GM23338 (cell line): ENCODE data around the gene SMG7. TPM values are rescaled to one million over a fixed set of nuclear protein-coding genes. Genes with fewer than 3 reads are reported as not detected.
A peak's percentile ranks its signal among the peaks of the same experiment; 100 is the strongest.

ENCODE experiments used
- ATAC-seq: fragments of 200-7000 bp; cut with Tn5 transposase; 3 replicates; pipeline ENCODE4 v1.9.1; 2020
- DNase-seq: peaks from one replicate; pipeline ENCODE4 v3.0.0-alpha.2; 2015; ENCODE audit warnings: low spot score
- H2AFZ ChIP-seq: fragments of 200-600 bp; sonication (generic); 2 replicates; pipeline ENCODE4 v1.8.0; 2016; ENCODE audit warnings: antibody characterized with exemption, mild to moderate bottlenecking, moderate library complexity
- H3F3A ChIP-seq: fragments of 200-600 bp; sonication (generic); replicated peaks from 2 replicates; pipeline ENCODE4 v1.8.0; 2017; ENCODE audit warnings: antibody characterized with exemption, mixed run types, low read depth
- H3K27ac ChIP-seq: fragments of 200-600 bp; sonication (generic); 2 replicates; pipeline ENCODE4 v1.6.1; 2016; ENCODE audit warnings: low read depth
- H3K27me3 ChIP-seq: fragments of 200-600 bp; sonication (generic); 2 replicates; pipeline ENCODE4 v1.8.0; 2016; ENCODE audit warnings: mild to moderate bottlenecking, mixed run types, moderate library complexity; ENCODE audit not compliant: insufficient read depth
- H3K36me3 ChIP-seq: fragments of 200-600 bp; sonication (generic); 2 replicates; pipeline ENCODE4 v1.8.0; 2016; ENCODE audit warnings: mild to moderate bottlenecking; ENCODE audit not compliant: insufficient read depth
- H3K4me1 ChIP-seq: fragments of 200-600 bp; sonication (generic); 2 replicates; pipeline ENCODE4 v1.8.0; 2016; ENCODE audit warnings: mild to moderate bottlenecking, moderate library complexity; ENCODE audit not compliant: insufficient read depth
- H3K4me2 ChIP-seq: fragments of 200-600 bp; sonication (generic); 2 replicates; pipeline ENCODE4 v1.7.1; 2017; ENCODE audit warnings: mixed run types
- H3K4me3 ChIP-seq: fragments of 200-600 bp; sonication (generic); 2 replicates; pipeline ENCODE4 v1.6.1; 2016; ENCODE audit warnings: mixed run types
- H3K79me2 ChIP-seq: fragments of 200-600 bp; sonication (generic); replicated peaks from 2 replicates; pipeline ENCODE4 v1.8.0; 2017; ENCODE audit warnings: mild to moderate bottlenecking; ENCODE audit not compliant: insufficient read depth
- H3K9me2 ChIP-seq: fragments of 200-600 bp; sonication (generic); 2 replicates; pipeline ENCODE4 v1.8.0; 2017; ENCODE audit not compliant: insufficient read depth
- H4K20me1 ChIP-seq: fragments of 200-600 bp; sonication (generic); replicated peaks from 2 replicates; pipeline ENCODE4 v1.8.0; 2017; ENCODE audit warnings: mild to moderate bottlenecking; ENCODE audit not compliant: insufficient read depth
- H3K27ac Mint-ChIP-seq: 2 replicates; pipeline ENCODE4 v1.8.0; 2020; ENCODE audit warnings: inconsistent platforms, mild to moderate bottlenecking, moderate library complexity, mixed read lengths
- H3K27me3 Mint-ChIP-seq: 3 replicates; pipeline ENCODE4 v1.8.0; 2022; ENCODE audit warnings: low read depth, mild to moderate bottlenecking, moderate library complexity, mixed read lengths, inconsistent platforms; ENCODE audit not compliant: insufficient read depth, poor library complexity
- H3K36me3 Mint-ChIP-seq: 3 replicates; pipeline ENCODE4 v1.8.0; 2021; ENCODE audit warnings: low read depth, mild to moderate bottlenecking, inconsistent platforms, moderate library complexity, mixed read lengths
- H3K4me1 Mint-ChIP-seq: 3 replicates; pipeline ENCODE4 v1.8.0; 2020; ENCODE audit warnings: mild to moderate bottlenecking, inconsistent platforms, mixed read lengths
- H3K4me3 Mint-ChIP-seq: 3 replicates; pipeline ENCODE4 v1.8.0; 2021; ENCODE audit warnings: moderate library complexity, mild to moderate bottlenecking, inconsistent platforms, mixed read lengths
- H3K9me3 Mint-ChIP-seq: 3 replicates; pipeline ENCODE4 v1.8.0; 2020; ENCODE audit warnings: moderate library complexity, mild to moderate bottlenecking, inconsistent platforms, mixed read lengths
- CREB1 ChIP-seq: fragments of 250-450 bp; sonication (Bioruptor Pico); IDR thresholded peaks from 2 replicates; pipeline ENCODE4 v1.5.0; 2020; ENCODE audit warnings: low read depth, mild to moderate bottlenecking, moderate library complexity
- EZH2 ChIP-seq: fragments of 200-600 bp; sonication (generic); IDR thresholded peaks from one replicate; pipeline ENCODE4 v1.8.0; 2017; ENCODE audit warnings: antibody characterized with exemption, mild to moderate bottlenecking, low read depth; ENCODE audit not compliant: unreplicated experiment
- EZH2phosphoT487 ChIP-seq: fragments of 200-600 bp; sonication (generic); IDR thresholded peaks from one replicate; pipeline ENCODE4 v1.8.1; 2018; ENCODE audit warnings: antibody characterized with exemption; ENCODE audit not compliant: unreplicated experiment
- JUNB ChIP-seq: IDR thresholded peaks from one replicate; pipeline ENCODE4 v1.6.1; 2016; ENCODE audit warnings: antibody characterized with exemption; ENCODE audit not compliant: unreplicated experiment
- NANOG ChIP-seq: IDR thresholded peaks from 2 replicates; pipeline ENCODE4 v1.6.1; 2016; ENCODE audit warnings: antibody characterized with exemption, borderline replicate concordance
- POLR2AphosphoS5 ChIP-seq: IDR thresholded peaks from 2 replicates; pipeline ENCODE4 v1.6.1; 2016; ENCODE audit warnings: antibody characterized with exemption, low read depth
- STAT1 ChIP-seq: IDR thresholded peaks from one replicate; pipeline ENCODE4 v1.6.1; 2016; ENCODE audit warnings: antibody characterized with exemption; ENCODE audit not compliant: unreplicated experiment
- ZNF114 ChIP-seq: fragments of 250-450 bp; sonication (Bioruptor Pico); IDR thresholded peaks from 2 replicates; pipeline ENCODE4 v1.5.0; 2020; ENCODE audit warnings: mild to moderate bottlenecking, moderate library complexity
- ZNF331 ChIP-seq: fragments of 250-450 bp; sonication (Bioruptor Pico); IDR thresholded peaks from 2 replicates; pipeline ENCODE4 v1.5.0; 2020; ENCODE audit warnings: low read depth, mild to moderate bottlenecking, moderate library complexity
- polyA plus RNA-seq: library from polyadenylated mRNA; unstranded; fragments of >200 nt; fragmentation: Nextera tagmentation; extraction: Ambion mirVana; gene quantifications from 2 replicates; pipeline ENCODE4 v1.2.1, GENCODE V29; 2016
- total RNA-seq: library from RNA; depleted of rRNA; stranded (reverse); fragments of >200 nt; shearing (Covaris generic); gene quantifications from 2 replicates; pipeline ENCODE4 v1.2.3, GENCODE V29; 2014
- TF ChIP-seq, protein P1 (sequence below): IDR thresholded peaks from 2 replicates; pipeline ENCODE4 v1.6.1; 2016; ENCODE audit warnings: antibody characterized with exemption
- TF ChIP-seq, protein P2 (sequence below): fragments of 250-450 bp; sonication (Bioruptor Pico); IDR thresholded peaks from 2 replicates; pipeline ENCODE4 v1.5.0; 2020; ENCODE audit warnings: mild to moderate bottlenecking, moderate library complexity
- TF ChIP-seq, protein P3 (sequence below), 2 experiments: fragments of 200-600 bp in 1 of 2; sonication (generic) in 1 of 2; conservative IDR thresholded peaks; 2 replicates each; pipeline versions ENCODE4 v1.5.1 to v1.6.1; 2016 to 2017; ENCODE audit warnings: antibody characterized with exemption in 2 of 2, low read depth in 2 of 2, mild to moderate bottlenecking in 2 of 2, moderate library complexity in 1 of 2
- TF ChIP-seq, protein P4 (sequence below): IDR thresholded peaks from one replicate; pipeline ENCODE4 v1.6.1; 2018; ENCODE audit warnings: antibody characterized with exemption; ENCODE audit not compliant: unreplicated experiment

SMG7 gene
- total and polyA plus RNA-seq, 2 experiments from 2014 or later, result 33.0 to 79.4 TPM

DNA sequence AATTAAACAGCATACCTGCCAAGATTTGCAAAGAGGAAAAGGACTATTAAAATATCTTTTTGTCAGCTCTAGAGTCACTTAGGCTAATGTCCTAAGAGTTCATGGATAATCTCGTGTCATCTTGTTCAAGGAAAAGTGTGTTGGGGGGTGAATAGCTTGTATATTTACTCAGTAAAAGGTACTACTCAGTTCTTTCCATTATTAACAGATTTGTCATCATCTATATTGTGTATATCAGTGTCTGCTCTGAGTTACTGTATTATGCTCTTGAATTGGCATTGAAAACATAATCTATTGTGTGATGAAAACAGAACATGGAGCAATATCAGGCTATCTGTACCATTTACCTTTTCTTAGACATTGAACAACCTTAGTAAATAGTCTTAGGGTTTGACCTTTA lies 41.9 kb downstream of the SMG7 start:
- 0 out of 2 replicates have a peak overlapping the region, but pooled peaks have one; percentile 9 for H3K4me2 ChIP-seq

More for the DNA sequence above, 41.9 kb downstream of the SMG7 start:
- peaks cover 40% of the 10 kb centered on the region for H3K79me2 ChIP-seq
- H3K27me3 Mint-ChIP-seq, result peaks cover 2% of the 10 kb centered on the region
- DNase-seq, result no peak
- H3K9me3 Mint-ChIP-seq, result no peaks in the 10 kb centered on the region
- peaks cover 14% of the 10 kb centered on the region for H3K4me1 Mint-ChIP-seq
- no peaks in the 10 kb centered on the region for H3K9me2 ChIP-seq
- no peak for TF ChIP-seq STAT1
- no peak for TF ChIP-seq NANOG
- TF ChIP-seq JUNB, result no peak
- no peak for TF ChIP-seq ZNF331
- TF ChIP-seq CREB1 (CRISPR knock-in tag), result no peak
- TF ChIP-seq, protein P1, sequence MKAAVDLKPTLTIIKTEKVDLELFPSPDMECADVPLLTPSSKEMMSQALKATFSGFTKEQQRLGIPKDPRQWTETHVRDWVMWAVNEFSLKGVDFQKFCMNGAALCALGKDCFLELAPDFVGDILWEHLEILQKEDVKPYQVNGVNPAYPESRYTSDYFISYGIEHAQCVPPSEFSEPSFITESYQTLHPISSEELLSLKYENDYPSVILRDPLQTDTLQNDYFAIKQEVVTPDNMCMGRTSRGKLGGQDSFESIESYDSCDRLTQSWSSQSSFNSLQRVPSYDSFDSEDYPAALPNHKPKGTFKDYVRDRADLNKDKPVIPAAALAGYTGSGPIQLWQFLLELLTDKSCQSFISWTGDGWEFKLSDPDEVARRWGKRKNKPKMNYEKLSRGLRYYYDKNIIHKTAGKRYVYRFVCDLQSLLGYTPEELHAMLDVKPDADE, result no peak
- TF ChIP-seq, protein P2, sequence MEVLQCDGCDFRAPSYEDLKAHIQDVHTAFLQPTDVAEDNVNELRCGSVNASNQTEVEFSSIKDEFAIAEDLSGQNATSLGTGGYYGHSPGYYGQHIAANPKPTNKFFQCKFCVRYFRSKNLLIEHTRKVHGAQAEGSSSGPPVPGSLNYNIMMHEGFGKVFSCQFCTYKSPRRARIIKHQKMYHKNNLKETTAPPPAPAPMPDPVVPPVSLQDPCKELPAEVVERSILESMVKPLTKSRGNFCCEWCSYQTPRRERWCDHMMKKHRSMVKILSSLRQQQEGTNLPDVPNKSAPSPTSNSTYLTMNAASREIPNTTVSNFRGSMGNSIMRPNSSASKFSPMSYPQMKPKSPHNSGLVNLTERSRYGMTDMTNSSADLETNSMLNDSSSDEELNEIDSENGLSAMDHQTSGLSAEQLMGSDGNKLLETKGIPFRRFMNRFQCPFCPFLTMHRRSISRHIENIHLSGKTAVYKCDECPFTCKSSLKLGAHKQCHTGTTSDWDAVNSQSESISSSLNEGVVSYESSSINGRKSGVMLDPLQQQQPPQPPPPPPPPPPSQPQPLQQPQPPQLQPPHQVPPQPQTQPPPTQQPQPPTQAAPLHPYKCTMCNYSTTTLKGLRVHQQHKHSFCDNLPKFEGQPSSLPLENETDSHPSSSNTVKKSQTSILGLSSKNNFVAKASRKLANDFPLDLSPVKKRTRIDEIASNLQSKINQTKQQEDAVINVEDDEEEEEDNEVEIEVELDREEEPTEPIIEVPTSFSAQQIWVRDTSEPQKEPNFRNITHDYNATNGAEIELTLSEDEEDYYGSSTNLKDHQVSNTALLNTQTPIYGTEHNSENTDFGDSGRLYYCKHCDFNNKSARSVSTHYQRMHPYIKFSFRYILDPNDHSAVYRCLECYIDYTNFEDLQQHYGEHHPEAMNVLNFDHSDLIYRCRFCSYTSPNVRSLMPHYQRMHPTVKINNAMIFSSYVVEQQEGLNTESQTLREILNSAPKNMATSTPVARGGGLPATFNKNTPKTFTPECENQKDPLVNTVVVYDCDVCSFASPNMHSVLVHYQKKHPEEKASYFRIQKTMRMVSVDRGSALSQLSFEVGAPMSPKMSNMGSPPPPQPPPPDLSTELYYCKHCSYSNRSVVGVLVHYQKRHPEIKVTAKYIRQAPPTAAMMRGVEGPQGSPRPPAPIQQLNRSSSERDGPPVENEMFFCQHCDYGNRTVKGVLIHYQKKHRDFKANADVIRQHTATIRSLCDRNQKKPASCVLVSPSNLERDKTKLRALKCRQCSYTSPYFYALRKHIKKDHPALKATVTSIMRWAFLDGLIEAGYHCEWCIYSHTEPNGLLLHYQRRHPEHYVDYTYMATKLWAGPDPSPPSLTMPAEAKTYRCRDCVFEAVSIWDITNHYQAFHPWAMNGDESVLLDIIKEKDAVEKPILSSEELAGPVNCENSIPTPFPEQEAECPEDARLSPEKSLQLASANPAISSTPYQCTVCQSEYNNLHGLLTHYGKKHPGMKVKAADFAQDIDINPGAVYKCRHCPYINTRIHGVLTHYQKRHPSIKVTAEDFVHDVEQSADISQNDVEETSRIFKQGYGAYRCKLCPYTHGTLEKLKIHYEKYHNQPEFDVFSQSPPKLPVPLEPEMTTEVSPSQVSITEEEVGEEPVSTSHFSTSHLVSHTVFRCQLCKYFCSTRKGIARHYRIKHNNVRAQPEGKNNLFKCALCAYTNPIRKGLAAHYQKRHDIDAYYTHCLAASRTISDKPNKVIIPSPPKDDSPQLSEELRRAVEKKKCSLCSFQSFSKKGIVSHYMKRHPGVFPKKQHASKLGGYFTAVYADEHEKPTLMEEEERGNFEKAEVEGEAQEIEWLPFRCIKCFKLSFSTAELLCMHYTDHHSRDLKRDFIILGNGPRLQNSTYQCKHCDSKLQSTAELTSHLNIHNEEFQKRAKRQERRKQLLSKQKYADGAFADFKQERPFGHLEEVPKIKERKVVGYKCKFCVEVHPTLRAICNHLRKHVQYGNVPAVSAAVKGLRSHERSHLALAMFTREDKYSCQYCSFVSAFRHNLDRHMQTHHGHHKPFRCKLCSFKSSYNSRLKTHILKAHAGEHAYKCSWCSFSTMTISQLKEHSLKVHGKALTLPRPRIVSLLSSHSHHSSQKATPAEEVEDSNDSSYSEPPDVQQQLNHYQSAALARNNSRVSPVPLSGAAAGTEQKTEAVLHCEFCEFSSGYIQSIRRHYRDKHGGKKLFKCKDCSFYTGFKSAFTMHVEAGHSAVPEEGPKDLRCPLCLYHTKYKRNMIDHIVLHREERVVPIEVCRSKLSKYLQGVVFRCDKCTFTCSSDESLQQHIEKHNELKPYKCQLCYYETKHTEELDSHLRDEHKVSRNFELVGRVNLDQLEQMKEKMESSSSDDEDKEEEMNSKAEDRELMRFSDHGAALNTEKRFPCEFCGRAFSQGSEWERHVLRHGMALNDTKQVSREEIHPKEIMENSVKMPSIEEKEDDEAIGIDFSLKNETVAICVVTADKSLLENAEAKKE, result no peak
- no peak for TF ChIP-seq ZNF114 (CRISPR knock-in tag)
- no peak for TF ChIP-seq EZH2
- no peak for TF ChIP-seq POLR2AphosphoS5
- TF ChIP-seq, protein P3, sequence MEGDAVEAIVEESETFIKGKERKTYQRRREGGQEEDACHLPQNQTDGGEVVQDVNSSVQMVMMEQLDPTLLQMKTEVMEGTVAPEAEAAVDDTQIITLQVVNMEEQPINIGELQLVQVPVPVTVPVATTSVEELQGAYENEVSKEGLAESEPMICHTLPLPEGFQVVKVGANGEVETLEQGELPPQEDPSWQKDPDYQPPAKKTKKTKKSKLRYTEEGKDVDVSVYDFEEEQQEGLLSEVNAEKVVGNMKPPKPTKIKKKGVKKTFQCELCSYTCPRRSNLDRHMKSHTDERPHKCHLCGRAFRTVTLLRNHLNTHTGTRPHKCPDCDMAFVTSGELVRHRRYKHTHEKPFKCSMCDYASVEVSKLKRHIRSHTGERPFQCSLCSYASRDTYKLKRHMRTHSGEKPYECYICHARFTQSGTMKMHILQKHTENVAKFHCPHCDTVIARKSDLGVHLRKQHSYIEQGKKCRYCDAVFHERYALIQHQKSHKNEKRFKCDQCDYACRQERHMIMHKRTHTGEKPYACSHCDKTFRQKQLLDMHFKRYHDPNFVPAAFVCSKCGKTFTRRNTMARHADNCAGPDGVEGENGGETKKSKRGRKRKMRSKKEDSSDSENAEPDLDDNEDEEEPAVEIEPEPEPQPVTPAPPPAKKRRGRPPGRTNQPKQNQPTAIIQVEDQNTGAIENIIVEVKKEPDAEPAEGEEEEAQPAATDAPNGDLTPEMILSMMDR (conservative IDR thresholded peaks at IDR 0.05; ENCODE audit: low read depth in 2 of 2), result no peak
- TF ChIP-seq, protein P4, sequence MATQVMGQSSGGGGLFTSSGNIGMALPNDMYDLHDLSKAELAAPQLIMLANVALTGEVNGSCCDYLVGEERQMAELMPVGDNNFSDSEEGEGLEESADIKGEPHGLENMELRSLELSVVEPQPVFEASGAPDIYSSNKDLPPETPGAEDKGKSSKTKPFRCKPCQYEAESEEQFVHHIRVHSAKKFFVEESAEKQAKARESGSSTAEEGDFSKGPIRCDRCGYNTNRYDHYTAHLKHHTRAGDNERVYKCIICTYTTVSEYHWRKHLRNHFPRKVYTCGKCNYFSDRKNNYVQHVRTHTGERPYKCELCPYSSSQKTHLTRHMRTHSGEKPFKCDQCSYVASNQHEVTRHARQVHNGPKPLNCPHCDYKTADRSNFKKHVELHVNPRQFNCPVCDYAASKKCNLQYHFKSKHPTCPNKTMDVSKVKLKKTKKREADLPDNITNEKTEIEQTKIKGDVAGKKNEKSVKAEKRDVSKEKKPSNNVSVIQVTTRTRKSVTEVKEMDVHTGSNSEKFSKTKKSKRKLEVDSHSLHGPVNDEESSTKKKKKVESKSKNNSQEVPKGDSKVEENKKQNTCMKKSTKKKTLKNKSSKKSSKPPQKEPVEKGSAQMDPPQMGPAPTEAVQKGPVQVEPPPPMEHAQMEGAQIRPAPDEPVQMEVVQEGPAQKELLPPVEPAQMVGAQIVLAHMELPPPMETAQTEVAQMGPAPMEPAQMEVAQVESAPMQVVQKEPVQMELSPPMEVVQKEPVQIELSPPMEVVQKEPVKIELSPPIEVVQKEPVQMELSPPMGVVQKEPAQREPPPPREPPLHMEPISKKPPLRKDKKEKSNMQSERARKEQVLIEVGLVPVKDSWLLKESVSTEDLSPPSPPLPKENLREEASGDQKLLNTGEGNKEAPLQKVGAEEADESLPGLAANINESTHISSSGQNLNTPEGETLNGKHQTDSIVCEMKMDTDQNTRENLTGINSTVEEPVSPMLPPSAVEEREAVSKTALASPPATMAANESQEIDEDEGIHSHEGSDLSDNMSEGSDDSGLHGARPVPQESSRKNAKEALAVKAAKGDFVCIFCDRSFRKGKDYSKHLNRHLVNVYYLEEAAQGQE, result no peak
- TF ChIP-seq EZH2phosphoT487, result no peak
- no peaks in the 10 kb centered on the region; the same call in none of the 2 replicates for H4K20me1 ChIP-seq
- no peak overlapping the region for H3K4me3 Mint-ChIP-seq
- no peak overlapping the region for H3K27ac ChIP-seq
- peaks cover 22% of the 10 kb centered on the region for H3K4me1 ChIP-seq
- peaks cover 16% of the 10 kb centered on the region; the same call in 2 of the 3 replicates for H3K36me3 Mint-ChIP-seq
- H3K27me3 ChIP-seq, result no peaks in the 10 kb centered on the region
- no peak overlapping the region for H2AFZ ChIP-seq
- no peak overlapping the region for H3K27ac Mint-ChIP-seq
- H3K36me3 ChIP-seq, result peaks cover 7% of the 10 kb centered on the region; the same call in 1 of the 2 replicates
- ATAC-seq, result no peak
- no peaks in the 10 kb centered on the region for H3F3A ChIP-seq
- H3K4me3 ChIP-seq, result no peak overlapping the region
